Activated CD4-positive, alpha-beta T cell treated with anti-CD3 and anti-CD28 coated beads, Interleukin-2, amount 50 U/mL, for 16 hours (primary cell): ENCODE results near the gene PATE4.

ENCODE experiments used
- DNase-seq: peaks from one replicate; pipeline ENCODE4 v3.0.0-alpha.2; 2020

The PATE4 gene

GRCh38 chr11:125887373-125888324, 54.5 kb downstream of the PATE4 start, which contains the start of gene HYLS1:
Gene HYLS1 (plus strand): TSS chr11:125887668. CDS start chr11:125899369, 11,701 bp downstream.
- peak; percentile 98 for DNase-seq
